Measurements from ENCODE around the gene SLC14A1. TPM values are rescaled to one million over a fixed set of nuclear protein-coding genes. Genes with fewer than 3 reads are reported as not detected.

The SLC14A1 gene
- polyA plus RNA-seq, 1 experiment = 0.77 TPM

DNA sequence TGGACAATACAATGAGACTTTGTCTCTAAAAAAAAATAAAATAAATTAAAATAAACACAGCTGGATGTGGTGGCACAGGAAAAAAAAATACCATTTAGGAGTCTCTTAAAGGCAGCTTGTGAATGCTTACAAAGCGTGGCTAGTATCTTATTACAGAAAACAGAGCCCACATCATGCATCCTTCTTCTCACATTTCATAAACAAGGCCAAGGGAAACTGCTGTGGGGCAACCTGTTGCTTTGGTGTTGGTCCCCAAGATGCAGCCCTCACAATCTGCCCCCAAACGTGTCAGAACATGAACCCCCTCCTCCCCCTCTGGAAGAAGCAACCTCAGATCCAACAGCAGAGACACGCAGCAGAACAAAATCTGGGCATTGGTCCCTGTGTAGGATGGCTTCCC, 2.6 kb downstream of the SLC14A1 start:
- H3K4me3 ChIP-seq (ENCODE audit: low read depth, low read length) = no peak overlapping the region
- H3K36me3 ChIP-seq (ENCODE audit: control insufficient read depth, insufficient read depth, low read length) = no peaks in the 10 kb centered on the region
- no peaks in the 10 kb centered on the region for H3K27me3 ChIP-seq (ENCODE audit: control insufficient read depth, insufficient read depth, low read length)
- no peak for TF ChIP-seq CTCF (IDR thresholded peaks at IDR 0.05; ENCODE audit: insufficient read depth, low read depth, low read length)
- ChIA-PET CTCF (interaction anchor here (0.9 to 1.9 kb wide), 3 partner anchors 12 to 113 kb away, joined by 3 to 5 read pairs (median 5); no protein-coding TSS in a partner anchor), POLR2A (interaction anchor here (0.6 kb wide), 1 partner anchor 119 kb away, joined by 3 read pairs; no protein-coding TSS in a partner anchor)
- no peak for DNase-seq (ENCODE audit: low read depth)

DNA sequence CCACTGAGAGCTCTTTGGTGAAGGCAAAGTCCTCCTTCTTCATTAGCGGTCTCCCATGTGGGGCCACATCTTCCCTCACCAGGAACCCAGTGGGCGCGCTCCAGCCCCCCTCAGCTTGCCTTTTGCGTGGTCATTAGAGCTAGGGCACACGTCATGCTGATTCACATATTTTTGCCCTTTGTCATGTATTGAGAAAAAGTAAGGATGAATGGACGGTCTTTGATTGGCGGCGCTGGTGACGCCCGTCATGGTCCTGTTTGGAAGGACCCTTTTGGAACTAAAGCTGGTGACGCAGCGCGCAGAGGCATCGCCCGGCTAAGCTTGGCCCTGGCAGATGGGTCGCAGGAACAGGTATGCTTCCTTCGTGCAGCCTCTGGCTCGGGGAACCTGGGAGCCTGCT, 3.1 kb downstream of the SLC14A1 start:
- no peak for TF ChIP-seq CTCF (IDR thresholded peaks at IDR 0.05; ENCODE audit: insufficient read depth, low read depth, low read length)
- H3K36me3 ChIP-seq (ENCODE audit: control insufficient read depth, insufficient read depth, low read length) = no peaks in the 10 kb centered on the region
- ChIA-PET POLR2A (interaction anchor here (0.6 kb wide), 1 partner anchor 118 kb away, joined by 3 read pairs; no protein-coding TSS in a partner anchor), CTCF (interaction anchor here (1.4 to 1.9 kb wide), 2 partner anchors 12 to 112 kb away, joined by 5 read pairs; no protein-coding TSS in a partner anchor)
- no peaks in the 10 kb centered on the region for H3K27me3 ChIP-seq (ENCODE audit: control insufficient read depth, insufficient read depth, low read length)
- H3K4me3 ChIP-seq (ENCODE audit: low read depth, low read length) = no peak overlapping the region
- no peak for DNase-seq (ENCODE audit: low read depth)

- Histone ChIP-seq H3K4me3 (ENCODE audit: low read depth, low read length) (no peak overlapping the region), H3K36me3 (ENCODE audit: control insufficient read depth, insufficient read depth, low read length) (no peaks in the 10 kb centered on the region), H3K27me3 (ENCODE audit: control insufficient read depth, insufficient read depth, low read length) (no peaks in the 10 kb centered on the region)
- TF ChIP-seq CTCF (IDR thresholded peaks at IDR 0.05; ENCODE audit: insufficient read depth, low read depth, low read length) = no peak
- peak; percentile 37 for DNase-seq (ENCODE audit: low read depth)
- ChIA-PET POLR2A (no interaction called here), CTCF (interaction anchor here (0.6 to 1.7 kb wide), 5 partner anchors 11 to 111 kb away, joined by 3 to 8 read pairs (median 3); no protein-coding TSS in a partner anchor)
Observed at GRCh38 chr18:45728336-45729010, 4.5 kb downstream of the SLC14A1 start.

DNA sequence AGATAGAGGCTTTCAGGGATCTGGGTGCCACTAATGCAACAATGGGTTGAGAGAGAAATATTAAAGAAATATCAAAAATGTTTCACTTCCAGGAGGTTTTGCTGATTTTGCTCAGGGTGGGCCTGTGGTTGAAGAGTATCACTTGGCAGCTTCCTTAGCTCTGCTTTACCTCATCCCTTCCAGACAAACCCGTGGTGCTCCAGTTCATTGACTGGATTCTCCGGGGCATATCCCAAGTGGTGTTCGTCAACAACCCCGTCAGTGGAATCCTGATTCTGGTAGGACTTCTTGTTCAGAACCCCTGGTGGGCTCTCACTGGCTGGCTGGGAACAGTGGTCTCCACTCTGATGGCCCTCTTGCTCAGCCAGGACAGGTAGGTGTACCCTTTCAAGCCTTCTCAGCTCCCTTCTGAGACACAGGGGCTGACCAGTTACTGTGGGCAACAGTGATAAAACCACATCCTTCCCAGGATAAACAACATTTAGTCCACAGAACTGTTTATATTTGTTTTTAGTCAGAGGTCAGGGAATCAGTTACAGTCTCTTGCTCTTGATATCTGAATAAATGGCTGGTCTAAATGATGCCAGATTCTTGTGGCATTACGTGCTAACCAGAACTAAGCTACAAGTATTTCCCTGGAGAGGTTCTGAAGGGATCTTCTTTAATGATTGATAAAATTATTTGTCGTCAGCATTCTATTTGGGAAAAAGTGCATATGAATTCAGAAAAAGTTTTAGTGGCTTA, 7.0 kb downstream of the SLC14A1 start:
- peak; percentile 18 for DNase-seq (ENCODE audit: low read depth)
- CTCF ChIA-PET = interaction anchor here (1.2 to 2.0 kb wide), 3 partner anchors 9 to 149 kb away, joined by 4 to 14 read pairs (median 9); no protein-coding TSS in a partner anchor
- Histone ChIP-seq H3K4me3 (ENCODE audit: low read depth, low read length) (no peak overlapping the region), H3K27me3 (ENCODE audit: control insufficient read depth, insufficient read depth, low read length) (no peaks in the 10 kb centered on the region), H3K36me3 (ENCODE audit: control insufficient read depth, insufficient read depth, low read length) (no peaks in the 10 kb centered on the region)
- POLR2A ChIA-PET = no interaction called here
- no peak for TF ChIP-seq CTCF (IDR thresholded peaks at IDR 0.05; ENCODE audit: insufficient read depth, low read depth, low read length)

DNA sequence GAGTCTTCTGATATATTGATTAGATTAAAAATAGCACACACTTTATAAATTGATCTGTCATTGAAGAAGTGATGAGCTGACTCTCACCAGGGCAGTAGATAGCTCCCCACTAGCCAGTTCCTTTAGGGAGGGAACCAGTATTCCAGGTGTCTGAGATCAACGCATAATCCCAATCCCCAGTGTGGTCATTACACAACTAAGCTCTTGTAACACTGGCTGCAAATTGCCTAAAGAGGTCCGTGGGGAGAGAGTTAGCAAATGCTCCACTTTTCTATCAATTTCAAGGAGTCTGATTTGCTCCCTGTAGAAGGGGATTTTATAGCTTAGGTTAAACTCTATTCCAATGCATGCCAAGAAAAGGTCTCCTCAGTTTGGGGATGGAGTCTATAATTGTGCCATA, 7.7 kb downstream of the SLC14A1 start:
- POLR2A ChIA-PET = no interaction called here
- no peaks in the 10 kb centered on the region for H3K36me3 ChIP-seq (ENCODE audit: control insufficient read depth, insufficient read depth, low read length)
- H3K4me3 ChIP-seq (ENCODE audit: low read depth, low read length) = no peak overlapping the region
- CTCF ChIA-PET = interaction anchor here (1.2 to 2.0 kb wide), 3 partner anchors 9 to 149 kb away, joined by 4 to 14 read pairs (median 9); no protein-coding TSS in a partner anchor
- TF ChIP-seq CTCF (IDR thresholded peaks at IDR 0.05; ENCODE audit: insufficient read depth, low read depth, low read length) = no peak
- no peak for DNase-seq (ENCODE audit: low read depth)
- no peaks in the 10 kb centered on the region for H3K27me3 ChIP-seq (ENCODE audit: control insufficient read depth, insufficient read depth, low read length)

Data from BJ (cell line).